Endothelial cell of umbilical vein (primary cell): ENCODE data around the gene TNFRSF12A. TPM values are rescaled to one million over a fixed set of nuclear protein-coding genes. Genes with fewer than 3 reads are reported as not detected.

Experiments
- BruUV-seq: library from RNA; stranded (reverse); fragments of 400-500 nt; replicated peaks from 2 replicates; lab custom pipeline; 2021; lab: Mats Ljungman, UMichigan
- CTCF ChIA-PET: fragments of 300-600, 350-600 bp; sonication (Branson Sonifier 250); formaldehyde crosslinking; loops from one replicate; lab custom pipeline; 2021; ENCODE audit warnings: antibody characterized with exemption, inconsistent platforms; lab: Charles Lee
- POLR2A ChIA-PET: fragments of 300-600, 350-600 bp; sonication (Branson Sonifier 250); formaldehyde crosslinking; loops from one replicate; lab custom pipeline; 2021; ENCODE audit warnings: antibody characterized with exemption, inconsistent platforms; lab: Charles Lee
- DNase-seq: peaks from one replicate; pipeline ENCODE4 v3.0.0-alpha.2; 2011; ENCODE audit warnings: low read depth, low spot score
- FAIRE-seq: peaks from 2 replicates; lab custom pipeline; 2011; peaks lifted over from hg19 to GRCh38; lab: Jason Lieb, UNC
- H2AFZ ChIP-seq: 2 replicates; pipeline ENCODE4 v1.6.0; 2012; ENCODE audit warnings: low read depth, low read length, control low read depth, inconsistent platforms
- H3K27ac ChIP-seq: 2 replicates; pipeline ENCODE4 v1.5.1; 2011; ENCODE audit warnings: low read depth, mild to moderate bottlenecking, control low read depth, low read length, moderate library complexity; ENCODE audit not compliant: insufficient read depth
- H3K27me3 ChIP-seq, 2 experiments: 2 replicates each; pipeline versions ENCODE4 v1.6.0 to v1.6.1; 2011; ENCODE audit warnings: low read length in 2 of 2, mixed read lengths in 1 of 2; ENCODE audit not compliant: control insufficient read depth in 2 of 2, insufficient read depth in 2 of 2
- H3K36me3 ChIP-seq, 2 experiments: 2 replicates in 1 of 2; 3 replicates in 1 of 2; pipeline ENCODE4 v1.5.1; 2011; ENCODE audit warnings: low read length in 2 of 2, mild to moderate bottlenecking in 1 of 2, moderate library complexity in 1 of 2; ENCODE audit not compliant: control insufficient read depth in 2 of 2, insufficient read depth in 2 of 2; ENCODE audit errors: extremely low read depth in 1 of 2
- H3K4me1 ChIP-seq: 3 replicates; pipeline ENCODE4 v1.5.1; 2011; ENCODE audit warnings: mild to moderate bottlenecking, low read length; ENCODE audit not compliant: control insufficient read depth, insufficient read depth; ENCODE audit errors: extremely low read depth
- H3K4me2 ChIP-seq: 2 replicates; pipeline ENCODE4 v1.6.1; 2011; ENCODE audit warnings: low read length, control low read depth, mixed read lengths; ENCODE audit not compliant: insufficient read depth
- H3K4me3 ChIP-seq, 3 experiments: fragments of 200-600 bp in 1 of 3; sonication (generic), shearing (Covaris generic) in 1 of 3; replicated peaks in 1 of 3; 2 replicates each; pipeline ENCODE4 v1.5.1; 2011 to 2016; ENCODE audit warnings: control low read depth in 3 of 3, low read length in 3 of 3, mild to moderate bottlenecking in 2 of 3, inconsistent platforms in 1 of 3, low read depth in 1 of 3, moderate library complexity in 1 of 3; ENCODE audit not compliant: insufficient read depth in 1 of 3
- H3K79me2 ChIP-seq: 2 replicates; pipeline ENCODE4 v1.6.0; 2012; ENCODE audit warnings: low read length, inconsistent platforms; ENCODE audit not compliant: control insufficient read depth, insufficient read depth
- H3K9ac ChIP-seq: replicated peaks from 2 replicates; pipeline ENCODE3; 2011; ENCODE audit warnings: low read length, control low read depth; ENCODE audit not compliant: insufficient read depth; ENCODE audit errors: extremely low read depth
- H3K9me1 ChIP-seq: replicated peaks from 3 replicates; pipeline ENCODE4 v1.6.0; 2011; ENCODE audit warnings: mild to moderate bottlenecking, low read length; ENCODE audit not compliant: control insufficient read depth, insufficient read depth; ENCODE audit errors: extremely low read depth
- H3K9me3 ChIP-seq: replicated peaks from 2 replicates; pipeline ENCODE4 v1.5.1; 2012; ENCODE audit warnings: low read length, inconsistent platforms; ENCODE audit not compliant: control insufficient read depth, insufficient read depth
- H4K20me1 ChIP-seq: replicated peaks from 2 replicates; pipeline ENCODE3; 2011; ENCODE audit warnings: mild to moderate bottlenecking, low read length; ENCODE audit not compliant: control insufficient read depth, insufficient read depth; ENCODE audit errors: extremely low read depth
- CTCF ChIP-seq, 2 donors: IDR thresholded peaks; 1 replicate in 1 of 2; 2 replicates in 1 of 2; pipeline ENCODE4 v1.5.1; 2011; ENCODE audit warnings: low read length in 2 of 2, mild to moderate bottlenecking in 2 of 2, moderate library complexity in 2 of 2, control low read depth in 1 of 2, inconsistent platforms in 1 of 2, low read depth in 1 of 2; ENCODE audit not compliant: insufficient read depth in 1 of 2; ENCODE audit errors: extremely low read depth in 1 of 2
- EZH2 ChIP-seq: IDR thresholded peaks from 2 replicates; pipeline ENCODE4 v1.6.1; 2012; ENCODE audit warnings: borderline replicate concordance, low read depth, mild to moderate bottlenecking, moderate library complexity, low read length, inconsistent platforms; ENCODE audit not compliant: severe bottlenecking
- FOS ChIP-seq: IDR thresholded peaks from 2 replicates; pipeline ENCODE4 v1.6.1; 2011; ENCODE audit warnings: mild to moderate bottlenecking, low read length, moderate library complexity, borderline replicate concordance; ENCODE audit not compliant: insufficient read depth
- GATA2 ChIP-seq: IDR thresholded peaks from 2 replicates; pipeline ENCODE4 v1.7.0; 2011; ENCODE audit warnings: low read depth, mild to moderate bottlenecking, moderate library complexity, mixed read lengths, low read length; ENCODE audit not compliant: insufficient read length, insufficient read depth
- JUN ChIP-seq: IDR thresholded peaks from 2 replicates; pipeline ENCODE4 v1.6.1; 2011; ENCODE audit warnings: borderline replicate concordance, low read depth; ENCODE audit not compliant: insufficient read length, insufficient read depth
- MYC ChIP-seq: IDR thresholded peaks from one replicate; pipeline ENCODE4 v1.6.1; 2011; ENCODE audit warnings: mild to moderate bottlenecking, low read depth, low read length
- POLR2A ChIP-seq: IDR thresholded peaks from 2 replicates; pipeline ENCODE4 v1.6.1; 2012; ENCODE audit warnings: low read depth, mild to moderate bottlenecking, control low read depth, low read length
- POLR2AphosphoS5 ChIP-seq: IDR thresholded peaks from 2 replicates; pipeline ENCODE4 v1.6.1; 2012; ENCODE audit warnings: low read depth, mild to moderate bottlenecking, control low read depth, low read length, moderate library complexity; ENCODE audit not compliant: insufficient read depth
- dilution Hi-C: fragments of 300-500 bp; cut with MboI; formaldehyde crosslinking; loops from one replicate; pipeline ENCODE4 v1.15.0; 2019; ENCODE audit warnings: low sequenced_read_pairs; ENCODE audit not compliant: extremely low pct_ligation_motif_present
- intact Hi-C: fragments of 100-400 bp; cut with micrococcal nuclease; formaldehyde crosslinking; loops from one replicate; pipeline ENCODE4 v1.10.0; 2022
- polyA plus RNA-seq, 4 experiments: library from polyadenylated mRNA; depleted of rRNA in 3 of 4; stranded (reverse) in 3 of 4; unstranded in 1 of 4; fragments of >200 nt; gene quantifications; 2 replicates each; pipeline versions ENCODE4 v1.2.1 to v1.2.3, GENCODE V29; 2011 to 2012; ENCODE audit warnings: missing spikeins in 1 of 4
- total RNA-seq: library from RNA; stranded (reverse); gene quantifications from 2 replicates; pipeline ENCODE4 v1.2.3, GENCODE V29; 2021
- TF ChIP-seq, protein P1 (sequence below): IDR thresholded peaks from 2 replicates; pipeline ENCODE4 v1.6.1; 2011; ENCODE audit not compliant: insufficient read depth, insufficient read length

Gene TNFRSF12A
- total and polyA plus RNA-seq, 2 donors (not counting 3 experiments of a cell fraction or from before 2014, with no cell fraction given) = 162 to 187 TPM

- dilution Hi-C loops (no loop called here), intact Hi-C loops (no loop called here)
- POLR2A ChIA-PET = no interaction called here
- Histone ChIP-seq H3K4me2 (no peak overlapping the region), H3K9ac (no peak overlapping the region), H3K27me3 (peaks cover 0 to 5% of the 10 kb centered on the region in 2 experiments), H4K20me1 (no peaks in the 10 kb centered on the region), H3K4me1 (no peaks in the 10 kb centered on the region), H3K79me2 (no peaks in the 10 kb centered on the region), H3K9me3 (no peaks in the 10 kb centered on the region), H3K27ac (no peak overlapping the region), H3K36me3 (no peaks in the 10 kb centered on the region), H3K9me1 (no peaks in the 10 kb centered on the region), H2AFZ (no peak overlapping the region), H3K4me3 (no peak overlapping the region)
- CTCF ChIA-PET = interaction anchor here (0.9 kb wide), 1 partner anchor 44 kb away, joined by 4 read pairs; no protein-coding TSS in a partner anchor
- no peak for TF ChIP-seq FOS
- TF ChIP-seq POLR2A = no peak
- no peak for TF ChIP-seq MYC
- TF ChIP-seq GATA2 = no peak
- TF ChIP-seq POLR2AphosphoS5 = no peak
- TF ChIP-seq EZH2 = no peak
- TF ChIP-seq, protein P1, sequence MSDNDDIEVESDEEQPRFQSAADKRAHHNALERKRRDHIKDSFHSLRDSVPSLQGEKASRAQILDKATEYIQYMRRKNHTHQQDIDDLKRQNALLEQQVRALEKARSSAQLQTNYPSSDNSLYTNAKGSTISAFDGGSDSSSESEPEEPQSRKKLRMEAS = no peak
- no peak for TF ChIP-seq CTCF (IDR thresholded peaks at IDR 0.05; ENCODE audit: extremely low read depth in 1 of 2, insufficient read depth in 1 of 2, low read depth in 1 of 2, low read length in 2 of 2)
- no peak for TF ChIP-seq JUN
- no peak for DNase-seq
- FAIRE-seq = no peak
- no TSS peak for BruUV-seq
Measured at GRCh38 chr16:2987833-2988232, 32.3 kb upstream of the TNFRSF12A start.
